ENCODE results near the gene MINPP1. TPM values are rescaled to one million over a fixed set of nuclear protein-coding genes. Genes with fewer than 3 reads are reported as not detected.
A peak's percentile ranks its signal among the peaks of the same experiment; 100 is the strongest.
"Not testable (repeated sequence)": the region's sequence is repeated elsewhere in the genome, so short reads cannot be mapped to it uniquely, and the experiment has no call there.

Gene MINPP1, protein sequence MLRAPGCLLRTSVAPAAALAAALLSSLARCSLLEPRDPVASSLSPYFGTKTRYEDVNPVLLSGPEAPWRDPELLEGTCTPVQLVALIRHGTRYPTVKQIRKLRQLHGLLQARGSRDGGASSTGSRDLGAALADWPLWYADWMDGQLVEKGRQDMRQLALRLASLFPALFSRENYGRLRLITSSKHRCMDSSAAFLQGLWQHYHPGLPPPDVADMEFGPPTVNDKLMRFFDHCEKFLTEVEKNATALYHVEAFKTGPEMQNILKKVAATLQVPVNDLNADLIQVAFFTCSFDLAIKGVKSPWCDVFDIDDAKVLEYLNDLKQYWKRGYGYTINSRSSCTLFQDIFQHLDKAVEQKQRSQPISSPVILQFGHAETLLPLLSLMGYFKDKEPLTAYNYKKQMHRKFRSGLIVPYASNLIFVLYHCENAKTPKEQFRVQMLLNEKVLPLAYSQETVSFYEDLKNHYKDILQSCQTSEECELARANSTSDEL
- total RNA-seq = 10 to 100 TPM; 10.4 to 12.1 (median 11.6) TPM

DNA sequence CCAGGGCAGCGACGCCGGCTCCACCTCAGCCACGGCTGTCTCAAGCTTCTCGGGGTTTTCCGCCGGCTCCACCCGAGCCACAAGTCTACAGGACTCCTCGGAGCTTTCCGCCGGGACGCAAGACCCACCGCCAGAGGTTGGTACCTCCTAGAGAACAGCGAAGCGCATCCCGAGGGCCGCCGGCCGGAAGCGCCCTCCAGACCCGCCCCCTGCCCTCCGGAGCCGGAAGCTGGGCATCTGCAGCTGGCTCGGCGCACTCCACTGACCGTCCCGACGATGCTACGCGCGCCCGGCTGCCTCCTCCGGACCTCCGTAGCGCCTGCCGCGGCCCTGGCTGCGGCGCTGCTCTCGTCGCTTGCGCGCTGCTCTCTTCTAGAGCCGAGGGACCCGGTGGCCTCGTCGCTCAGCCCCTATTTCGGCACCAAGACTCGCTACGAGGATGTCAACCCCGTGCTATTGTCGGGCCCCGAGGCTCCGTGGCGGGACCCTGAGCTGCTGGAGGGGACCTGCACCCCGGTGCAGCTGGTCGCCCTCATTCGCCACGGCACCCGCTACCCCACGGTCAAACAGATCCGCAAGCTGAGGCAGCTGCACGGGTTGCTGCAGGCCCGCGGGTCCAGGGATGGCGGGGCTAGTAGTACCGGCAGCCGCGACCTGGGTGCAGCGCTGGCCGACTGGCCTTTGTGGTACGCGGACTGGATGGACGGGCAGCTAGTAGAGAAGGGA, at the start of gene MINPP1:
Gene MINPP1 (plus strand): TSS at position 254 of the 726 bp plus-strand sequence. CDS start 23 bp downstream, at position 277.
- ATAC-seq (peak; percentile 93 to 94), DNase-seq (peak; percentile 80)
- Mint-ChIP-seq H3K36me3 (ENCODE audit: insufficient read depth) (peaks cover 12% of the 10 kb centered on the region), H3K4me1 (ENCODE audit: low read depth) (peaks cover 35% of the 10 kb centered on the region), H3K9me3 (no peaks in the 10 kb centered on the region), H3K4me3 (peak within 1 kb of the TSS; percentile 87), H3K27me3 (ENCODE audit: low read depth) (no peaks in the 10 kb centered on the region)

DNA sequence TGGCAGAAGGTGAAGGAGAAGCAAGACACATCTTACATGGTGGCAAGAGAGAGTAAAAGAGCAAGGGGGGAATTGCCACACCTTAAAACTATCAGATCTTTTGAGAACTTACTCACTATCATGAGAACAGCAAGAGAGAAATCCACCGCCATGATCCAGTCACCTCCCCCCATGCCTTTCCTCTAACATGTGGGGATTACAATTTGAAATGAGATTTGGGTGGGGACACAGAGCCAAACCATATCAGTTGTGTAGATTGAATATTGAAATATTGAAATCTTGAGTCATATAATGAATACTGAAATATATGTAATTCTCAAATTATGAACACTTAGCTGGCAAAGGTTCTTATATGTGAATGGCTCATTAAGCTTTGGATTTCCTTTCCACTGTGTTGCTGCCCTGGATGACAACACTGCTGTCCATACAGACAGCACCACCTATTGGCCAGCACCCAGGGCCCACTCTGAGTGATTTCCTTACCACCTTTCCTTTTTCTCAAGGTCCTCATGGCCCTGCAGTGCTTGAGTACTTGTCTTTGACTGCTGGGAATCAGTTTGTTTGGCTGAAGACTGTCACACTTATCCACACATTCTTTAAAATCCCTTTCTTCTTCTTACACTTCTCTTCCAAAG, 48.0 kb upstream of the MINPP1 start:
- H3K4me3 Mint-ChIP-seq; H3K36me3 Mint-ChIP-seq (ENCODE audit: insufficient read depth); H3K9me3 Mint-ChIP-seq; H3K4me1 Mint-ChIP-seq (ENCODE audit: low read depth); H3K27me3 Mint-ChIP-seq (ENCODE audit: low read depth); DNase-seq; ATAC-seq: not testable (repeated sequence)

DNA sequence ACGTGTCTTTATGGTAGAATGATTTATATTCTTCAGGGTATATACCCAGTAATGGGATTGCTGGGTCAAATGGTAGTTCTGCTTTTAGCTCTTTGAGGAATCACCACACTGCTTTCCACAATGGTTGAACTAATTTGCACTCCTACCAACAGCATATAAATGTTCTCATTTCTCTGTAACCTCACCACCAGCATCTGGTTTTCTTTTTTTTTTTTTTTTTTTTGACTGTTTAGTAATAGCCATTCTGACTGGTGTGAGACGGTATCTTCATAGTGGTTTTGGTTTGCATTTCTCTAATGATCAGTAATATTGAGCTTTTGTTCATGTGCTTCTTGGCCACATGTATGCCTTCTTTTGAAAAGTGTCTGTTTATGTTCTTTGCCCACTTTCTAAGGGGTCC, 42.9 kb upstream of the MINPP1 start:
- not testable (repeated sequence) for H3K27me3 Mint-ChIP-seq (ENCODE audit: low read depth); H3K9me3 Mint-ChIP-seq; DNase-seq; H3K36me3 Mint-ChIP-seq (ENCODE audit: insufficient read depth); H3K4me3 Mint-ChIP-seq; H3K4me1 Mint-ChIP-seq (ENCODE audit: low read depth); ATAC-seq

DNA sequence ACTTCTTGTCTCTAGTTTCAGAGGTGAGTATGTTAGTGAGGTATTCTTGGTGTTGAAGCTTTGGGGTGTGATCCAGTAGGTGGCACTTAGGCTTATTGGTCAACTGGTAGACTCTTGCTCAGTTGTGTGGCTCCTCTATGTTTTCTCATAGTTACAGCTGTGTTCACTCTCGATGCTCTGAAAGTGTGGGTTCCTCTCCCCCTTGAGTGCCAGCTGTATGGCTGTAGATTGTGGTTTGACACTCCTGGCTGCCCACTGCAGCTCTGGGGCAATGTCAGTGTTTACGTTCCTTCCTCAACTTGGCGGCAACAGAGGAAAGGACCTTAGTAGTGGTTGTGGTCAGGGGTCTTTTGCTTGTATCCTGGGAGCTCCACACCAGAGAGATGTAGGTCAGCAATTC, 37.8 kb upstream of the MINPP1 start:
- not testable (repeated sequence) for DNase-seq; H3K9me3 Mint-ChIP-seq; H3K36me3 Mint-ChIP-seq (ENCODE audit: insufficient read depth); H3K27me3 Mint-ChIP-seq (ENCODE audit: low read depth); ATAC-seq; H3K4me3 Mint-ChIP-seq; H3K4me1 Mint-ChIP-seq (ENCODE audit: low read depth)

DNA sequence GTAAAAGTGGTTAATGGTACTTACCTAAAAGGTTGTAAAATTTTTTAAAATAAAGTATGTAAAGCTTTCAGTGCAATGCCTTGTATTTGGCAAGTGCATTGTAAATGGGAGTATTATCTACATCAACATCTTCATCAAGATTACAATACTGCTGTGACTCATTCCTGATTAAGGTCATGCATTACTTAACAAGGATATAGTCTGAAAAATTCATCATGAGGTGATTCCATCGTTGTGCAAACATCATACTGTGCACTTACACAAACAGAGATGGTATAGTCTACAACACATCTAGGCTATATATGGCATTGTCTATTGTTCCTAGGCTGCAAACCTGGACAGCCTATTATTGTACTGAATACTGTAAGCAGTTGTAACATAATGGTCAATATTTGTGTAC, 16.0 kb upstream of the MINPP1 start:
- ATAC-seq; H3K36me3 Mint-ChIP-seq (ENCODE audit: insufficient read depth); H3K27me3 Mint-ChIP-seq (ENCODE audit: low read depth); H3K4me3 Mint-ChIP-seq; H3K4me1 Mint-ChIP-seq (ENCODE audit: low read depth); DNase-seq; H3K9me3 Mint-ChIP-seq: not testable (repeated sequence)

DNA sequence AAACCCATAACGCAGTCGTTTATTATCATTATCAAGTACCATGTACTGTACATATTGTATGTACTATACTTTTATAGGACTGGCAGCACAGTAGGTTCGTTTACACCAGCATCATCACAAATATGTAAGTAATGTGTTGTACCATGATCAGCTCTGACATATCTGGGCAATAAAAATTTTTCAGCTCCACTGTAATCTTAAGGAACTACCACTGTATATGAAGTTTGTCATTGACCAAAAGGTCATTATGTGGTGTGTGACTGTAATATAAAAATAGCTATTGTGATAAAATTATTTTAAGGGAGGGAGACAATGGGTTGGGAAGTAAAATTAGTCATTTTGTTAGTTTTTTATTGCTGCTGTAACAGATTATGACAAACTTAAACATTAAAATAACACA, 14.4 kb upstream of the MINPP1 start:
- not testable (repeated sequence) for ATAC-seq; H3K4me1 Mint-ChIP-seq (ENCODE audit: low read depth); H3K27me3 Mint-ChIP-seq (ENCODE audit: low read depth); H3K4me3 Mint-ChIP-seq; H3K36me3 Mint-ChIP-seq (ENCODE audit: insufficient read depth); DNase-seq; H3K9me3 Mint-ChIP-seq

DNA sequence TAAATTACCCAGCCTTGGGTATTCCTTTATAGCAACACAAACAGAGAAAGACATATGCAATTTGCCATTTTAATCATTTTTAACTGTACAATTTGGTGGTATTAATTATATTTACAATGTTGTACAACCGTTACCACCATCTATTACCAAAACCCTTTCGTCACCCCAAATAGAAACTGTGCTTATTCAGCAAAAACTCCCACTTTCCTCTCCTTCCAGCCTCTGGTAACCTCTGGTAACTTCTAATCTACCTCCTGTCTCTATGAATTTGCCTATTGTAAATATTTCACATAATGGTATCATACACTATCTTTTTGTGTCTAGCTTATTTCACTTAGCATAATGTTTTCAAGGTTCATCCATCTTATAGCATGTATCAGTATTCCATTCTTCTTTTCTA, 12.2 kb upstream of the MINPP1 start:
- not testable (repeated sequence) for H3K4me3 Mint-ChIP-seq, H3K9me3 Mint-ChIP-seq, ATAC-seq

DNA sequence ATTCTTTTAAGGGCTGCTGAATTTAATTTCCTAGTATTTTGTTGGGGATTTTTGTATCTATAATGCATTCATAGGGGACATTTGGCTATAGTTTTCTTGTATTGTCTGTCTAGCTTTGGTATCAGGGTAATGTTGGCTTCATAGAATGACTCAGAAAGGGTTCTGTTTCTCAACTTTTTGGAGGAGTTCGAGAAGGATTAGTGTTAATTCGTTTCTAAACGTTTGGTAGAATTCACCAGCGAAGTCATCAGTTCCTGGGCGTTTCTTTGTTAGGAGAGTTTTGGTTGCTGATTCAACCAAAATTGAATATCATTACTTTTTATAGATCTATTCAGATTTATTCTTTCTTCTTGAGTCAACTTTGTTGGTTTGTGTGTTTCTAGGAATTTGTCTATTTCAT, 9.2 kb upstream of the MINPP1 start:
- H3K4me1 Mint-ChIP-seq (ENCODE audit: low read depth); H3K4me3 Mint-ChIP-seq; DNase-seq; H3K27me3 Mint-ChIP-seq (ENCODE audit: low read depth); H3K9me3 Mint-ChIP-seq; H3K36me3 Mint-ChIP-seq (ENCODE audit: insufficient read depth); ATAC-seq: not testable (repeated sequence)

More for the DNA sequence above, 12.2 kb upstream of the MINPP1 start:
- not testable (repeated sequence) for DNase-seq; H3K27me3 Mint-ChIP-seq (ENCODE audit: low read depth); H3K36me3 Mint-ChIP-seq (ENCODE audit: insufficient read depth); H3K4me1 Mint-ChIP-seq (ENCODE audit: low read depth)

DNA sequence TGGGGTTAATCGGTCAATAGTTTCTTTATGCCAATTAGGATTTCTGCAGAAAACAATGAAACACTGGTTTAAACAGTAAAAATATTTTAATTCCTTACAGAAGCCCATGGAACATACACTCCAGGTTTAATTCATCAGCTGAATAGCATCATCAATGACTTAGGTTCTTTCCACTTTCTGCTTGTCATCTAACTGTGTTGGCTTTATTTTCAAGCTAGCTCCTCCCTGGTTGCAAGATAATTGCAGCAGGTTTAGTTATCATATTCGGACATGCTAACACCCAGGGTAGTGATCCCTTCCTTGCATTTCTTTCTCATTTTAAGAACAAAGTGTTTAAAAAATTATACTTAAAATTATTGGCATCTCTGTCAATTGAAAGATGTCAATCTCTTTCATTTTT, 7.3 kb upstream of the MINPP1 start:
- not testable (repeated sequence) for H3K9me3 Mint-ChIP-seq; DNase-seq; ATAC-seq; H3K36me3 Mint-ChIP-seq (ENCODE audit: insufficient read depth); H3K27me3 Mint-ChIP-seq (ENCODE audit: low read depth); H3K4me1 Mint-ChIP-seq (ENCODE audit: low read depth); H3K4me3 Mint-ChIP-seq

DNA sequence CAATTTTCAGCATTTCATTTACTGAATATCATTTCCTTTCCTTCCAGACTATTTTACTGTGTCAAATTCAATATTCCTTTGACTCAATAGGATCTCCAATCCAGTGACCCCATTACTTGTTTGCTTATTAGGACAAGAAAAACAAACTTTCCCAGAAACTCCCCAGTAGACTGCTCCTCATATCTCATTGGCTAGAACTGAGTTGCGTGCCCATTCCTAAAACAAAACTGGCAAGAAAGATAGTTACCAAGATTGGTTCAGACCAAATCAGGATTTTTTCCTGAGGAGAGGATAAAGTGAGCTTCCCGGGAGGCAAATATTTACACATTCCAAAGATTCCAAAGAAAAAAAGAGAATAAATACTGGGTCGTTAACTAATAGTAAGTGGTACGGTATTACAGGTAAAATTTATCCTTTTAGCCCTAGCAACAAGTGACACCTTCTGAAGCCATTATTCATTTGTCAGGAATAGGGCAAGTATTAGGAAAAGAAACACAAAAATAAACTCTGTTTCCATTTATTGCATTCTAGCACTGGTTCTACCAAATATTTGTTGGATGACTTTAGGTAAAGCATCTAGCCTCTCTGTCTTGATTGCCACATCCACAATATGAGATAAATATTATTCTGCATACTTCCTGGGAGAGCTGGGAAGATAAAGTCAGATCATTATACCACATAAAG, 6.4 kb upstream of the MINPP1 start:
- not testable (repeated sequence) for H3K27me3 Mint-ChIP-seq (ENCODE audit: low read depth); H3K4me3 Mint-ChIP-seq; H3K9me3 Mint-ChIP-seq; ATAC-seq; H3K36me3 Mint-ChIP-seq (ENCODE audit: insufficient read depth); H3K4me1 Mint-ChIP-seq (ENCODE audit: low read depth); DNase-seq

DNA sequence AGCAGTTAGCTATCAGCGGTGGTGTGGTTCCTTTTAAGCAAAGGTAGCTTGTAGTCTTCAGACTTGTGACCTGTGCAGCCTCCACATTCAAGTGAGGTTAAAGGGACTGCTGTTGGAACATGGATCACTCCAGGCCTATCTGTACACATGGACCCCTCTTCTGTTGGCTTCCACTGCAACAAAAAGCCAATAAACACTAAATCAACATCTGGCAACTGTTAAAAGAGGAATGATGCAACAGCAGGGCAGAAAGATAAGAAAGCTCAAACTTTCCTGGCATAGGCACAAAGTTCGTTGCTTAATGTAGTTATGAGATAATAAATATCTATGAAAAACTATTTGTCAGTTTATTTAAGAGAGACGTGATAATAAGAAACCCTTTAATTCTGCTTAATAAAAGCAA, 4.0 kb upstream of the MINPP1 start:
- Mint-ChIP-seq H3K27me3 (ENCODE audit: low read depth) (peaks cover 6% of the 10 kb centered on the region), H3K4me3 (no peak overlapping the region), H3K9me3 (no peaks in the 10 kb centered on the region), H3K4me1 (ENCODE audit: low read depth) (peaks cover 12% of the 10 kb centered on the region), H3K36me3 (ENCODE audit: insufficient read depth) (no peaks in the 10 kb centered on the region)
- ATAC-seq (no peak), DNase-seq (no peak)

DNA sequence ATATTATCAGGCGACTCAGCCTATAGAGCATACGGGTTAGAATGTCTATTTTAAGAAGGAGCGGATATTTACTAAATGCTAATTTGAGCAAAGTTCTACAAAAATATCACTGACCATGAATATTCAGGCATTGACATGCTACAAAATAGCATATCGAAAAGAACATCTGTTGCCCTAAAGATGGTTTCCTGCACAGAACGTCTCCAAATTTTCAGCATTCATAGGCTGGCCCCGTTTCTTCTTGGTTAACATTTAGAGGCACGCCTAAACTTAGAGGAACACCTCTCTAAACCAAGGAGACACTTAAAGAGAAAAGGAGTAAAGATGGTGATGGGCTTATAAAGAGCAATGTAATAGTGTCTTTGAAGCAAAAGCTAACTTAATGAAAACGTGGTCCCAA, 1.3 kb upstream of the MINPP1 start:
- DNase-seq (no peak), ATAC-seq (no peak)
- peak overlapping the region; percentile 87 for H3K4me3 Mint-ChIP-seq
- H3K4me1 Mint-ChIP-seq (ENCODE audit: low read depth) = peaks cover 31% of the 10 kb centered on the region
- no peaks in the 10 kb centered on the region for H3K27me3 Mint-ChIP-seq (ENCODE audit: low read depth)
- no peaks in the 10 kb centered on the region for H3K36me3 Mint-ChIP-seq (ENCODE audit: insufficient read depth)
- no peaks in the 10 kb centered on the region for H3K9me3 Mint-ChIP-seq

DNA sequence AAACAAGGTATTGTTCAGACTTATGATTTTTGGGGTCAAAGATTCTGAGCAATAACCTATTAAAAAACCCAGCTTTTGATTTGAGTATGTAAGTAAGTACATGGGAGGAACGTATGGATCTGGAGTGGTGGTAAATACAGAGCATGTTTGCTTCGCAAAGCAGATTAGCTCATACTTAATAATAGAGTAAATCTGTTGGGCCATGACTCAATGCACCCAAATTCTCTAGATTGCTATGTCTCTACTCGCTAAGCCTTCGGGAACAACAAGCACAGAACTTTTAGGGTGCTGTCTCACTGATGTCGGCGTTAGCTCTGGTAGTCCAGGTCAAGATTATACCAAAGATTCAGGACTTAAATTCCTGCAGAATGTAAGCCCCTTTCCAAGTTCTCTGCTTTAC, 807 bp upstream of the MINPP1 start:
- Mint-ChIP-seq H3K4me1 (ENCODE audit: low read depth) (peaks cover 34% of the 10 kb centered on the region), H3K27me3 (ENCODE audit: low read depth) (no peaks in the 10 kb centered on the region), H3K36me3 (ENCODE audit: insufficient read depth) (peaks cover 4% of the 10 kb centered on the region), H3K4me3 (peak overlapping the region; percentile 87), H3K9me3 (no peaks in the 10 kb centered on the region)
- DNase-seq = no peak
- no peak for ATAC-seq

DNA sequence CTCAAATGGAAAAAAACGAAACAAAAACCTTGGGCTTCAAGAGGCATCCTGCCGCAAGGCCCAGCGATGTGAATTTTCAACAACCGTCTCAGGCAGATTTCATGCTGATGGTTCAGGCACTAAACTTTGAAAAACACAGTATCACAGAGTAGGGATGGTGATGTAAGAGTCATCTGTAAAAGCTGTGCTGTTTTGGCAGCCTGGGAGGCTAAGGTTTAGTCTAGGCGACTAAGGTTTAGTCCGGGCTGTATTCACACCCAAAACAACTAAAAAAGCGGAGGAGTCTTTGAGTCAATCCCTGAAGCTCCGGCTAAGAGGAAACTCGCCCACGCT, 420 bp upstream of the MINPP1 start:
- H3K4me1 Mint-ChIP-seq (ENCODE audit: low read depth) = peaks cover 35% of the 10 kb centered on the region
- H3K27me3 Mint-ChIP-seq (ENCODE audit: low read depth) = no peaks in the 10 kb centered on the region
- H3K36me3 Mint-ChIP-seq (ENCODE audit: insufficient read depth) = peaks cover 8% of the 10 kb centered on the region
- ATAC-seq (no peak), DNase-seq (no peak)
- peak overlapping the region; percentile 87 for H3K4me3 Mint-ChIP-seq
- H3K9me3 Mint-ChIP-seq = no peaks in the 10 kb centered on the region

Data from activated T-cell treated with anti-CD3 and anti-CD28 coated beads, Interleukin-2, amount 50 U/mL, for 4 hours (primary cell).